Dermis blood vessel endothelial cell (primary cell): ENCODE measurements around the gene TDRD12. TPM values are rescaled to one million over a fixed set of nuclear protein-coding genes. Genes with fewer than 3 reads are reported as not detected.
"Not testable (repeated sequence)": the region's sequence is repeated elsewhere in the genome, so short reads cannot be mapped to it uniquely, and the experiment has no call there.

Source experiments
- DNase-seq: peaks from one replicate; pipeline ENCODE4 v3.0.0; 2010
- total RNA-seq: library from RNA; depleted of rRNA; stranded (reverse); fragments of >200 nt; gene quantifications from 2 replicates; pipeline ENCODE4 v1.2.3, GENCODE V29; 2014

The TDRD12 gene
- total RNA-seq, 1 donor from 2014 or later = 0.17 TPM

GRCh38 chr19:32694316-32694715 is 25.3 kb upstream of the TDRD12 start:
- DNase-seq = not testable (repeated sequence)

DNA sequence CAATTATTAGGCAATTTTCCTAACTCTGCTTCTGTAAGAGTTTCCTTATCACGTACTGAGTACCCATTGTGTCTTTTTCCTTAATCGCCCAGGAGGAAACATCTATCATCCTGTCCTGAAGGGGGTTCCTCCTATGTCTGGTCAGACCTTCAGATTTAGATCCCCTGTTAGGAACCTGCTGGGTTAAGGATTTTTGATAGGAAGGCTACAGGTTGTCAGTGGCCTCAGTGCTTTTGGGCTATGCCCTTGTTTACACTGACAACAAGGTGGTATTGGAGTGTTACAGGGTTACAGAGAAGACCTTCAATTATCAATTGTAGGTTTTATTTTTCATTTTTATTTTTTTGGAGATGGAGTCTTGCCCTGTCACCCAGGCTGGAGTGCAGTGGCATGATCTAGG is 24.7 kb upstream of the TDRD12 start:
- peak; percentile 44 for DNase-seq

DNA sequence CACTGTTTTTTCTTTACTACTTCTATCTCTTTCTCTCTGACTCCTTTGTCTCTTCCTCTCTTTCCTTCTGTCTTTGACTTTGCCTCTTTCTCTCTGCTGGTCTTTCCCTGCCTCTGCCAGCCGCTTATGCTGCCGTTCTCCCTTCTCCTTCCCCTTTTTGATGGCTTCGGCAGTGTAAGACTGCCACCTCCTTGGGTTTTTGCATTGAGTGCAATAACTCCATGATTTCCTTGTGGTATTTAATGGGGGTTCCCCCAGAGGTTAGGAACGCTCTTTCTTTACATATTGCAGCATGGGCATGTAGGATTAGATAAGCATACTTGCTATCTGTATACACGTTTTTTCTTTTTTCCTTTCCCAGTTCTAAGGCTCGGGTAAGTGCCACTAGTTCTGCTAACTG is 24.1 kb upstream of the TDRD12 start:
- not testable (repeated sequence) for DNase-seq

- not testable (repeated sequence) for DNase-seq
Measured at GRCh38 chr19:32696771-32697170, 22.8 kb upstream of the TDRD12 start.

DNA sequence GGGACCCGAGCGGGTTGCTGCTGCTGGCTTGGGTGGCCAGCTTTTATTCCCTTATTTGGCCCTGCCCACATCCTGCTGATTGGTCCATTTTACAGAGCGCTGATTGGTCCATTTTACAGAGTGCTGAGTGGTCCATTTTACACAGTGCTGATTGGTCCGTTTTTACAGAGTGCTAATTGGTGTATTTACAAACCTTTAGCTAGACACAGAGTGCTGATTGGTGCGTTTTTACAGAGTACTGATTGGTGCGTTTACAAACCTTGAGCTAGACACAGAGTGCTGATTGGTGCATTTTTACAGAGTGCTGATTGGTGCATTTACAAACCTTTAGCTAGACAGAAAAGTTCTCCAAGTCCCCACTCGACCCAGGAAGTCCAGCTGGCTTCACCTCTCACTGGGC is 19.4 kb upstream of the TDRD12 start:
- DNase-seq = not testable (repeated sequence)

DNA sequence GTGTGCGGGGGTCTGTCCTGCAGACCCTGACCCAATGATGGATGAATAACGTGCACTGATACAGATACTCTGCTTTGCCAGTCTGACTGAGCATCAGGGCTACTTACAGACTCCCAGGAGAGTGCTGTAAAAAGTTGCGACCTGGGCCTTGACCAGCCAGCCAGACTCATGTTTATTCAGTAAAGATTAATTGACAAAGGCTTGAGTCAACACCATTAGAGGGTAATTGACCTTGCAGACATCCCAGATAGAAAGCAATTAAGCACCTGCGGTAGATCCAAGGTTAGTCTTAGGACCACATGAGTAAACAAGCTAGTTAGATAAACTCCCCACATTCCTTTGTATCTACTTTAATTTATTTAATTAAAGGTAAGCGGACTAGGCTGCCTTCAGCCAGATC is 17.6 kb upstream of the TDRD12 start:
- no peak for DNase-seq

- not testable (repeated sequence) for DNase-seq
Measured at GRCh38 chr19:32704006-32704405, 15.6 kb upstream of the TDRD12 start.

DNA sequence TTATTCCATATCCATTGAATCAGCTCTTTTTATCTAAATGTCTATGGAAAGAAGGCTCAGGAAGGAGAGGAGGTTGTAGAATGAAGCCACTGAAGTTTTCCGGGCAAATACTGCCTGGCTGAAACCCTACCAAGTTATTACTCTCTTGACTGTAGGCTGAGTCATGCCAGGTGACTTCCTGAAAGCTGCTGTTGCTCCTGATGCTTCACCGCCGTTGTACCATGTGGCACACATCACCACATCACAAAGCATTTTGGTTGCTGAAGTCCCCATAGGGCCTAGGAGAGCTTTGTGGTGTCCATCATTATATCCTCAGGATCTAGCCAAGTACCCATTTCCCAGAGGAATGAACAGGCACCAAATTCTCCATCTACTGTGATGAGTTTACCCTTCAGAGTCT is 11.1 kb upstream of the TDRD12 start:
- DNase-seq = no peak

GRCh38 chr19:32709032-32709431 is 10.5 kb upstream of the TDRD12 start:
- no peak for DNase-seq

DNA sequence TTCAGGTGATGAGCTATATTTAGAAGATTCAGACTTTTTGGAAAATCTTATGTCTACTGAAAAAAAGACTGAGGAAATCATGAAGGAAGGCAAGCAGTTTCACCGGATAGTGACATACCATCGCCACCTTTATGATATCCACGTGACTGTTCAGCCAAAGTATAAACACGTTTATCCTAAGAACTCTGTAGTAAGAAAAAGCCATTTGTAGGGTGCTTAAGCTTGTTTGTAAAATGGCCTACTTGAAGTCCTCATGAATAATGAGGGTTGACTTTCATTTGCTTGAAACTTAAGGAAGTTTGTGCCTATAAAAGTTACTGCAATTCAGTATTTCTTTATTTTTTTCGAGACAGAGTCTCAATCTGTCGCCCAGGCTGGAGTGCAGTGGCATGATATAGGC is 7.8 kb upstream of the TDRD12 start:
- DNase-seq = no peak

DNA sequence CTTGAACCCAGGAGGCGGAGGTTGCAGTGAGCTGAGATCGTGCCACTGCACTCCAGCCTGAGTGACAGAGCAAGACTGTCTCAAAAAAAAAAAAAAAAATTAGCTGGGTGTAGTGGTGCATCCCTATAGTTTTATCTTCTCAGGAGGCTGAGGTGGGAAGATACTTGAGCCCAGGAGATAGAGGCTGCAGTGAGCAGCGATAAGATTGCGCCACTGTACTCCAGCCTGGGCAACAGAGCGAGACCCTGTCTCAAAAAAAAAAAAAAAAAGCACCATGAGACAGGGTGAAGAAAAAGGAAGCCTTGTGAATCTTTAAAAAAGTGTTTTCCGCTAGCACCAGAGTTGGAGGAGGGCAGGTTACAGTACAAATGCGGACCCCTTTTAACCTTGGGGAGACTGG is 3.4 kb upstream of the TDRD12 start:
- DNase-seq = not testable (repeated sequence)

DNA sequence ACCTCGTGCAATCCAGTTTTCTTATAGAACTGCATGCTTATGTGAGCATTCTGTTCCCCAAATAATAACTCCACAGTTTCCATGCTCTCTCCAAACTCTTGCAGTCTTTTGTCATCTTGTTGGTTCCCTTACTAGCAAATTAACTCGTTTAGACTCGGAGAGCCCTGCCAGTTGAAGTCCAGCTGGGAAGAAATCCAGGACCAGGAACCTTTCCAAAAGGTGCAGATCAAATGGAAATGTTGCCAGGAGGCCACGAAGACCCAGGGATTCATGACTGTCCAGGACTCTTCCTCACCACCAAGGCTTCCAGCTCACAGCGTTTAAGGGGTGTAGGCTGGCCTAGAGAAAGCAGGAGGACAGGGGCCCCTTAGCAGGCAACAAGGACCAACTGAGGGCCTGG is 2.1 kb upstream of the TDRD12 start:
- DNase-seq = no peak

- DNase-seq = no peak
Measured at GRCh38 chr19:32718286-32718685, 1.3 kb upstream of the TDRD12 start.

DNA sequence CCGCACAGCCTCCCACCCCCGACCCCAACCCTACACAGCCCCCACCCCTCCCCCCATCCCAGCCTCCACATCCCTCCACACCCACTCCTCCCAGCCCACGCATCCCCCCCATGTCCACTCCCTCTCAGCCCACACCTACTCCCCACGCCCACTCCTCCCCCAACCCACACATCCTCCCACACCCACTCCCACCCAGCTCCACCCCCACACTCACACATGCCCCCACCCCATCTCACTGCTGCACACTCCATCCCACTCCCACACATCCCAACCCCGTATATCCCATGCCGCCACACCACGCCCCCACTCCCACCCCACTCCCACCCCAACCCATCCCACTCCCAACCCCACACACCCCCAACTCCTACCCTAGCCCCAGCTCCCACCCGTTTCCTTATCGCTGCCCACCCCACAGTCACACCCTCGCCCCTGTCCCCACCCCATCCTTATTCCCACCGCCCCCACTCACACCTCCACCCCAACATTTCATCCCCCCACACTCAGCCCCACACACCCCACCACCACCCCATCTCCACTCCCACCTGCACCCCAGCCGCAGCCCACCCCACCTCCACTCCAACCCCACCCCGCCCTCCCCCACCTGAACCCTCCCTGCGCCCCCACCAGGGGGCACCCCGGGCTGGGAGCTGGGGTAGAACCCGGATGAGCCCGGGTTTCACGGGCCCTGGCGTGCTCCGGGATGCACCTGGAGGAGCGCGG is 809 bp downstream of the TDRD12 start:
- DNase-seq = no peak

DNA sequence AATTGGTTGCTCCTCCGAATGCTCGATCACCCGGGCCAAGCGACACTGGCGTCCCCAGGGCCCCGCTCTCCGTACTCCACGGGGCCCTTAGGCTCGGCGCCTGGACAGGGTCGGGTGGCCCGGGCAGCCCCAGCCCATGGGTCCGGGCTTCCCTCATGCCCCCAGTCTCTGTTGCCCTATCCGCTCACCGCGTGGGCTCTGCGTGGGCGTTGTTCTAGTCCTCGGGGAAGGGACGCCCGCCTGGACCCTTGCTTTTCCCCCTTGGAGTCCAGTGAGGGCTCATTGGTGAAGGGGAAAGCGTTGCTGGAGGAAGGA is 1.3 kb downstream of the TDRD12 start:
- no peak for DNase-seq

- DNase-seq = no peak
Measured at GRCh38 chr19:32735936-32736335, 16.4 kb downstream of the TDRD12 start.

- no peak for DNase-seq
Measured at GRCh38 chr19:32743021-32743420, 23.5 kb downstream of the TDRD12 start.

DNA sequence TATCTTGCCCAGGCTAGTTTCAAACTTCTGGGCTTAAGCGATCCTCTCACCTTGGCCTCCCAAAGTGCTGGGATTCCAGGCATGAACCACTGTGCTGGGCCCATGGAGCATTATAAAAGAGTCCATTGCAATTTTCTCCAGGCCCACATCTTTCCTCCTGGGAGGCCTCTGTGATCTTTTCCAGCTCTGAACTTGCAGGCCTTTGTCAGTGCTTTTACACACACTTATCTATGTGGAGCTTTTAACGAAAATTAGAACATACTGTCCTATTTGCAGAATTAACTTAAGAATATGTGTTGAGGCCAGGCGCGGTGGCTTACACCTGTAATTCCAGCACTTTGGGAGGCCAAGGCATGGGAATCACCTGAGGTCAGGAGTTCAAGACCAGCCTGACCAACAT is 23.9 kb downstream of the TDRD12 start:
- no peak for DNase-seq

DNA sequence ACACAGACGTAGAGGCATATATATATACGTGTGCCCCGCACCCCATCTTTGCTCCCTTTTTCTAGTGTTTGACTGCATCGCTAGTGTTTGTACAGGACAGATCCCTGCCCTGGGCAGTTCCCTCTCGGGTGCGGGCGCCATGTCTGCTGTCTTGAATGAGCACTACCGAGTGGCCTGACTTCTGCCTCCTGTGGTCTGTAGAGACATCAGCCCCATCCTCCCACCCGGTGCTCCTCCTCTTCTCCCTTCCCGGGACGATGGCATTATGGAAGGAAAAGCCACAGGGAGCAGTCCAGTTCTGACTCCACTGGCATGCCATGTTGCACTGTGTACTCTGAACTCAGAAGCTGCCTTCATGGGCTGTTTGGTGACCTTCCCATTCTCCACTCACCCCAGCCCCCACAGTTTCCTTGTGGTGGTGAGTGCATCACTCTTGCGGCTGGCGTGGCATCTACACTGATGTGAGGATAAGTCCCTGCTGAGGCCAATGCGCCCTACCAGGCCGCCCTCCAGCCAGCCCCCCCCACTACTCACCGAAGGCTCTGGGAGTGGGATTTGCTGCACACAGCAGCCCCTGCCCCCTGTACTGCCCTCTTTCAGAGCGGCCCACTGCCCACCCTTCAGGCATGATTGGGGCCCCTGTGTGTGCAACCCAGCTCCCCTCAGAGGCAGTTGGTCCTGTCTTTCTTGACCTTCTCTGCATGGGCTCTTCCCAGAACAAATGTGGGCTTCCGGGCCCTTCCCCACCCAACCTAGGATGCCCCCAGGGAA is 25.2 kb downstream of the TDRD12 start:
- DNase-seq = no peak

DNA sequence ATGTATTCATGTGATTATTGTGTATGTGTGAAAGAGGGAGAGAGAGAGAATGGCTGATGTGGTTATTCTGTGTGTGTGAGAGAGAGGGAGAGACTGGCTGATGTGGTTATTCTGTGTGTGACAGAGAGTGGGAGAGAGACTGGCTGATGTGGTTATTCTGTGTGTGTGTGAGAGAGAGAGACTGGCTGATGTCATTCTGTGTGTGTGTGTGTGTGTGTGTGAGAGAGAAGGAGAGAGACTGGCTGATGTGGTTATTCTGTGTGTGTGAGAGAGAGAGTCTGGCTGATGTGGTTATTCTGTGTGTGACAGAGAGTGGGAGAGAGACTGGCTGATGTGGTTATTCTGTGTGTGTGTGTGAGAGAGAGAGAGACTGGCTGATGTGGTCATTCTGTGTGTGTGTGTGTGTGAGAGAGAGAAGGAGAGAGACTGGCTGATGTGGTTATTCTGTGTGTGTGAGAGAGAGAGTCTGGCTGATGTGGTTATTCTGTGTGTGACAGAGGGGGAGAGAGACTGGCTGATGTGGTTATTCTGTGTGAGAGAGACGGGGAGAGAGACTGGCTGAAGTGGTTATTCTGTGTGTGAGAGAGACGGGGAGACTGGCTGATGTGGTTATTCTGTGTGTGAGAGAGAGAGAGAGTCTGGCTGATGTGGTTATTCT is 26.2 kb downstream of the TDRD12 start:
- DNase-seq = not testable (repeated sequence)

DNA sequence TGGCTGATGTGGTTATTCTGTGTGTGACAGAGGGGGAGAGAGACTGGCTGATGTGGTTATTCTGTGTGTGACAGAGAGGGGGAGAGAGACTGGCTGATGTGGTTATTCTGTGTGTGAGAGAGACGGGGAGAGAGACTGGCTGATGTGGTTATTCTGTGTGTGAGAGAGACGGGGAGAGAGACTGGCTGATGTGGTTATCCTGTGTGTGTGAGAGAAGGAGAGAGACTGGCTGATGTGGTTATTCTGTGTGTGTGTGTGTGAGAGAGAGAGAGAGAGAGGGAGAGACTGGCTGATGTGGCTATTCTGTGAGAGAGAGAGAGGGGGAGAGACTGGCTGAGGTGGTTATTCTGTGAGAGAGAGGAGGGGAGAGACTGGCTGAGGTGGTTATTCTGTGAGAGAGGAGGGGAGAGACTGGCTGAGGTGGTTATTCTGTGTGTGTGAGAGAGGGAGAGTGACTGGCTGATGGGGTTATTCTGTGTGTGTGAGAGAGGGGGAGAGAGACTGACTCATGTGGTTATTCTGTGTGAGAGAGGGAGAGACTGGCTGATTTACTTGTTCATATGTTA is 27.1 kb downstream of the TDRD12 start:
- not testable (repeated sequence) for DNase-seq

- DNase-seq = no peak
Measured at GRCh38 chr19:32748497-32748896, 28.9 kb downstream of the TDRD12 start.

GRCh38 chr19:32748948-32749347 is 29.4 kb downstream of the TDRD12 start:
- no peak for DNase-seq

GRCh38 chr19:32749361-32749760 is 29.8 kb downstream of the TDRD12 start:
- DNase-seq = no peak
